Measurements from ENCODE around the gene COL11A2. TPM values are rescaled to one million over a fixed set of nuclear protein-coding genes. Genes with fewer than 3 reads are reported as not detected.
"Not testable (repeated sequence)": the region's sequence is repeated elsewhere in the genome, so short reads cannot be mapped to it uniquely, and the experiment has no call there.

Gene COL11A2
- total RNA-seq, 1 experiment from 2014 or later = 7.6 TPM

GRCh38 chr6:33151050-33151449 lies 41.2 kb downstream of the COL11A2 start:
- H3K4me2 ChIP-seq (ENCODE audit: low read length) = no peak overlapping the region
- H3K4me1 ChIP-seq (ENCODE audit: control insufficient read depth in 1 of 2, insufficient read depth in 2 of 2, low read length in 2 of 2) = 0 out of 4 replicates have a peak, but pooled peaks cover 0 to 6% of the 10 kb centered on the region in 2 experiments
- DNase-seq (ENCODE audit: low read depth, low spot score) (no peak), ATAC-seq (no peak)
- H2AFZ ChIP-seq (ENCODE audit: low read depth, low read length, poor library complexity, severe bottlenecking) = no peak overlapping the region
- ChIA-PET POLR2A (no interaction called here), CTCF (interaction anchor here (5.2 kb wide), 1 partner anchor 9 kb away, joined by 31 read pairs; no protein-coding TSS in a partner anchor), RAD21 (ENCODE audit: low non-redundant PET in 1 of 2, low total read pairs in 2 of 2, uncharacterized antibody in 2 of 2, unreplicated experiment in 2 of 2) (interaction anchor here in 1 of 2 experiments (0.7 kb wide), 1 partner anchor 10 kb away, joined by 3 read pairs; no protein-coding TSS in a partner anchor)
- no TSS peak for BruUV-seq (replicated peaks)
- no peak for TF ChIP-seq CBX3 (IDR thresholded peaks at IDR 0.05; ENCODE audit: low read depth)
- TF ChIP-seq ZFX (IDR thresholded peaks at IDR 0.05) = no peak
- no peaks in the 10 kb centered on the region for H3K9me3 ChIP-seq (ENCODE audit: control insufficient read depth in 1 of 2, insufficient read depth in 1 of 2, low read depth in 1 of 2, low read length in 2 of 2)
- no peak overlapping the region for H3K27ac ChIP-seq (ENCODE audit: low read depth, low read length)
- no peak overlapping the region for H3K9ac ChIP-seq (ENCODE audit: low read length)
- no peaks in the 10 kb centered on the region for H3K27me3 ChIP-seq (ENCODE audit: insufficient read depth, low read length)
- no peaks in the 10 kb centered on the region for H3K36me3 ChIP-seq (ENCODE audit: control insufficient read depth in 1 of 2, insufficient read depth in 2 of 2, low read length in 2 of 2)
- H3K4me3 ChIP-seq (replicated peaks in 1 of 2; ENCODE audit: low read depth in 1 of 2, low read length in 2 of 2) = no peak overlapping the region
- intact Hi-C loops (cut with micrococcal nuclease) = no loop called here
- no peaks in the 10 kb centered on the region for H3K79me2 ChIP-seq (ENCODE audit: insufficient read depth, low read length)
- no peaks in the 10 kb centered on the region for H4K20me1 ChIP-seq (ENCODE audit: insufficient read depth)
- no peaks in the 10 kb centered on the region for H3K9me2 ChIP-seq (ENCODE audit: insufficient read depth)

- DNase-seq (ENCODE audit: low read depth, low spot score); H3K9me2 ChIP-seq (ENCODE audit: insufficient read depth); H3K9ac ChIP-seq (ENCODE audit: low read length); H3K27me3 ChIP-seq (ENCODE audit: insufficient read depth, low read length); H3K4me3 ChIP-seq (replicated peaks in 1 of 2; ENCODE audit: low read depth in 1 of 2, low read length in 2 of 2); H3K4me1 ChIP-seq (ENCODE audit: control insufficient read depth in 1 of 2, insufficient read depth in 2 of 2, low read length in 2 of 2); H3K36me3 ChIP-seq (ENCODE audit: control insufficient read depth in 1 of 2, insufficient read depth in 2 of 2, low read length in 2 of 2); H3K9me3 ChIP-seq (ENCODE audit: control insufficient read depth in 1 of 2, insufficient read depth in 1 of 2, low read depth in 1 of 2, low read length in 2 of 2); intact Hi-C loops (cut with micrococcal nuclease); RAD21 ChIA-PET (ENCODE audit: low non-redundant PET in 1 of 2, low total read pairs in 2 of 2, uncharacterized antibody in 2 of 2, unreplicated experiment in 2 of 2); H3K4me2 ChIP-seq (ENCODE audit: low read length); H3K79me2 ChIP-seq (ENCODE audit: insufficient read depth, low read length); BruUV-seq (replicated peaks); H3K27ac ChIP-seq (ENCODE audit: low read depth, low read length); H4K20me1 ChIP-seq (ENCODE audit: insufficient read depth); H2AFZ ChIP-seq (ENCODE audit: low read depth, low read length, poor library complexity, severe bottlenecking); ATAC-seq: not testable (repeated sequence)
- ChIA-PET POLR2A (interaction anchor here (0.7 kb wide), 1 partner anchor 57 kb away, joined by 3 read pairs; no protein-coding TSS in a partner anchor), CTCF (interaction anchor here (5.2 kb wide), 1 partner anchor 10 kb away, joined by 31 read pairs; no protein-coding TSS in a partner anchor)
These were observed 41.7 kb downstream of the COL11A2 start for GRCh38 chr6:33150560-33150959.
